Activated CD4-positive, alpha-beta T cell treated with anti-CD3 and anti-CD28 coated beads, Interleukin-2, amount 10 ng/mL, durations not matched to agents 7 days and 5 days (primary cell): Measurements from ENCODE around the gene PRKD2. TPM values are rescaled to one million over a fixed set of nuclear protein-coding genes. Genes with fewer than 3 reads are reported as not detected.

ENCODE experiments used
- CTCF ChIA-PET: fragments of 350-600 bp; sonication (Branson Sonifier 250); formaldehyde crosslinking; loops from one replicate; lab custom pipeline; 2021; ENCODE audit warnings: antibody characterized with exemption; lab: Charles Lee
- POLR2A ChIA-PET: fragments of 350-600 bp; sonication (Branson Sonifier 250); formaldehyde crosslinking; loops from one replicate; lab custom pipeline; 2021; ENCODE audit warnings: antibody characterized with exemption; lab: Charles Lee
- DNase-seq: peaks from one replicate; pipeline ENCODE4 v3.0.0-alpha.2; 2020
- H3K27ac Mint-ChIP-seq: one replicate; pipeline ENCODE4 v1.8.0; 2021; ENCODE audit warnings: mild to moderate bottlenecking, moderate library complexity, mixed read lengths
- H3K27me3 Mint-ChIP-seq: one replicate; pipeline ENCODE4 v1.8.0; 2021; ENCODE audit warnings: mixed read lengths
- H3K36me3 Mint-ChIP-seq: one replicate; pipeline ENCODE4 v1.8.0; 2021; ENCODE audit warnings: low read depth, mixed read lengths
- H3K4me1 Mint-ChIP-seq: one replicate; pipeline ENCODE4 v1.8.0; 2021; ENCODE audit warnings: mixed read lengths
- H3K4me3 Mint-ChIP-seq: one replicate; pipeline ENCODE4 v1.8.0; 2021; ENCODE audit warnings: mild to moderate bottlenecking, moderate library complexity, mixed read lengths
- H3K9me3 Mint-ChIP-seq: one replicate; pipeline ENCODE4 v1.8.0; 2021; ENCODE audit warnings: mixed read lengths
- total RNA-seq, 2 experiments: library from RNA; stranded (reverse); gene quantifications; one replicate each; pipeline ENCODE4 v1.2.3, GENCODE V29; 2021

The PRKD2 gene
- total RNA-seq, 2 experiments from 2014 or later, result 175 to 178 TPM

- no peak for DNase-seq
- peaks cover 43% of the 10 kb centered on the region for H3K36me3 Mint-ChIP-seq
- no peaks in the 10 kb centered on the region for H3K9me3 Mint-ChIP-seq
- H3K27ac Mint-ChIP-seq, result no peak overlapping the region
- H3K4me1 Mint-ChIP-seq, result peaks cover 32% of the 10 kb centered on the region
- ChIA-PET CTCF (interaction anchor here (0.6 to 4.3 kb wide), 17 partner anchors 8 to 1271 kb away, joined by 3 to 36 read pairs (median 5); partner anchors contain the start of gene PRKD2), POLR2A (no interaction called here)
- H3K27me3 Mint-ChIP-seq, result no peaks in the 10 kb centered on the region
- no peak overlapping the region for H3K4me3 Mint-ChIP-seq
Measured at GRCh38 chr19:46728208-46728607, 11.3 kb upstream of the PRKD2 start.

GRCh38 chr19:46727757-46728156 lies 10.8 kb upstream of the PRKD2 start:
- Mint-ChIP-seq H3K4me3 (no peak overlapping the region), H3K36me3 (peaks cover 43% of the 10 kb centered on the region), H3K27me3 (no peaks in the 10 kb centered on the region), H3K27ac (no peak overlapping the region), H3K4me1 (peaks cover 34% of the 10 kb centered on the region), H3K9me3 (no peaks in the 10 kb centered on the region)
- no peak for DNase-seq
- ChIA-PET POLR2A (no interaction called here), CTCF (interaction anchor here (0.7 to 4.3 kb wide), 13 partner anchors 8 to 188 kb away, joined by 3 to 36 read pairs (median 5); partner anchors contain the start of gene PRKD2)

GRCh38 chr19:46726971-46727501 lies 10.1 kb upstream of the PRKD2 start:
- no peak for DNase-seq
- CTCF ChIA-PET, result interaction anchor here (1.5 to 2.3 kb wide), 3 partner anchors 10 to 110 kb away, joined by 4 to 9 read pairs (median 5); no protein-coding TSS in a partner anchor
- Mint-ChIP-seq H3K4me1 (peaks cover 36% of the 10 kb centered on the region), H3K27me3 (no peaks in the 10 kb centered on the region), H3K4me3 (no peak overlapping the region), H3K9me3 (no peaks in the 10 kb centered on the region), H3K36me3 (peaks cover 46% of the 10 kb centered on the region), H3K27ac (peak overlapping the region; percentile 1)
- POLR2A ChIA-PET, result no interaction called here

- CTCF ChIA-PET, result no interaction called here
- Mint-ChIP-seq H3K4me1 (peaks cover 33% of the 10 kb centered on the region), H3K27ac (peak overlapping the region; percentile 1), H3K9me3 (no peaks in the 10 kb centered on the region), H3K27me3 (no peaks in the 10 kb centered on the region), H3K4me3 (no peak overlapping the region), H3K36me3 (peaks cover 44% of the 10 kb centered on the region)
- DNase-seq, result no peak
- POLR2A ChIA-PET, result no interaction called here
Measured at GRCh38 chr19:46726551-46726950, 9.6 kb upstream of the PRKD2 start.

GRCh38 chr19:46725859-46726393 lies 9.0 kb upstream of the PRKD2 start:
- POLR2A ChIA-PET, result no interaction called here
- no peak for DNase-seq
- H3K9me3 Mint-ChIP-seq, result no peaks in the 10 kb centered on the region
- H3K27ac Mint-ChIP-seq, result no peak overlapping the region
- H3K4me3 Mint-ChIP-seq, result no peak overlapping the region
- H3K36me3 Mint-ChIP-seq, result peaks cover 42% of the 10 kb centered on the region
- CTCF ChIA-PET, result interaction anchor here (0.9 kb wide), 1 partner anchor 112 kb away, joined by 3 read pairs; no protein-coding TSS in a partner anchor
- H3K4me1 Mint-ChIP-seq, result peaks cover 30% of the 10 kb centered on the region
- no peaks in the 10 kb centered on the region for H3K27me3 Mint-ChIP-seq

GRCh38 chr19:46725036-46725820 lies 8.3 kb upstream of the PRKD2 start:
- Mint-ChIP-seq H3K9me3 (no peaks in the 10 kb centered on the region), H3K4me1 (peaks cover 33% of the 10 kb centered on the region), H3K27me3 (no peaks in the 10 kb centered on the region), H3K36me3 (peaks cover 44% of the 10 kb centered on the region), H3K27ac (no peak overlapping the region), H3K4me3 (no peak overlapping the region)
- CTCF ChIA-PET, result interaction anchor here (0.9 kb wide), 2 partner anchors 16 to 111 kb away, joined by 3 read pairs; no protein-coding TSS in a partner anchor
- DNase-seq, result no peak
- POLR2A ChIA-PET, result no interaction called here

GRCh38 chr19:46724468-46724867 lies 7.6 kb upstream of the PRKD2 start:
- H3K4me3 Mint-ChIP-seq, result no peak overlapping the region
- ChIA-PET CTCF (interaction anchor here (0.9 to 1.2 kb wide), 2 partner anchors 15 to 20 kb away, joined by 3 to 4 read pairs; no protein-coding TSS in a partner anchor), POLR2A (no interaction called here)
- H3K9me3 Mint-ChIP-seq, result no peaks in the 10 kb centered on the region
- no peak for DNase-seq
- H3K27ac Mint-ChIP-seq, result no peak overlapping the region
- peaks cover 33% of the 10 kb centered on the region for H3K4me1 Mint-ChIP-seq
- H3K27me3 Mint-ChIP-seq, result no peaks in the 10 kb centered on the region
- H3K36me3 Mint-ChIP-seq, result peaks cover 43% of the 10 kb centered on the region

GRCh38 chr19:46723471-46723870 lies 6.6 kb upstream of the PRKD2 start:
- Mint-ChIP-seq H3K27me3 (no peaks in the 10 kb centered on the region), H3K4me1 (peaks cover 37% of the 10 kb centered on the region), H3K9me3 (no peaks in the 10 kb centered on the region), H3K4me3 (no peak overlapping the region), H3K36me3 (peaks cover 44% of the 10 kb centered on the region), H3K27ac (no peak overlapping the region)
- no peak for DNase-seq
- CTCF ChIA-PET, result interaction anchor here (0.6 to 1.6 kb wide), 4 partner anchors 10 to 97 kb away, joined by 3 to 4 read pairs (median 4); no protein-coding TSS in a partner anchor
- POLR2A ChIA-PET, result no interaction called here

- Mint-ChIP-seq H3K27ac (no peak overlapping the region), H3K36me3 (peaks cover 44% of the 10 kb centered on the region), H3K27me3 (no peaks in the 10 kb centered on the region), H3K4me3 (no peak overlapping the region), H3K4me1 (peaks cover 40% of the 10 kb centered on the region), H3K9me3 (no peaks in the 10 kb centered on the region)
- CTCF ChIA-PET, result interaction anchor here (0.9 to 1.6 kb wide), 2 partner anchors 9 to 19 kb away, joined by 4 read pairs; no protein-coding TSS in a partner anchor
- no peak for DNase-seq
- POLR2A ChIA-PET, result no interaction called here
Measured at GRCh38 chr19:46723023-46723461, 6.1 kb upstream of the PRKD2 start.

GRCh38 chr19:46722421-46723022 lies 5.6 kb upstream of the PRKD2 start:
- no peak overlapping the region for H3K4me3 Mint-ChIP-seq

GRCh38 chr19:46722004-46722380 lies 5.1 kb upstream of the PRKD2 start:
- POLR2A ChIA-PET, result no interaction called here
- H3K27ac Mint-ChIP-seq, result no peak overlapping the region
- CTCF ChIA-PET, result interaction anchor here (1.3 to 1.6 kb wide), 2 partner anchors 9 to 20 kb away, joined by 3 to 4 read pairs; no protein-coding TSS in a partner anchor
- no peak for DNase-seq
- no peaks in the 10 kb centered on the region for H3K27me3 Mint-ChIP-seq
- peaks cover 43% of the 10 kb centered on the region for H3K4me1 Mint-ChIP-seq
- no peaks in the 10 kb centered on the region for H3K9me3 Mint-ChIP-seq
- no peak overlapping the region for H3K4me3 Mint-ChIP-seq
- peaks cover 43% of the 10 kb centered on the region for H3K36me3 Mint-ChIP-seq

More at GRCh38 chr19:46722421-46723022, 5.6 kb upstream of the PRKD2 start:
- Mint-ChIP-seq H3K4me1 (peaks cover 44% of the 10 kb centered on the region), H3K9me3 (no peaks in the 10 kb centered on the region), H3K36me3 (peaks cover 47% of the 10 kb centered on the region), H3K27ac (no peak overlapping the region), H3K27me3 (no peaks in the 10 kb centered on the region)
- ChIA-PET CTCF (interaction anchor here (0.9 to 1.6 kb wide), 2 partner anchors 9 to 19 kb away, joined by 4 read pairs; no protein-coding TSS in a partner anchor), POLR2A (no interaction called here)
- DNase-seq, result no peak

GRCh38 chr19:46721269-46722003 lies 4.5 kb upstream of the PRKD2 start:
- Mint-ChIP-seq H3K4me3 (no peak overlapping the region), H3K4me1 (peaks cover 43% of the 10 kb centered on the region), H3K27ac (peak overlapping the region; percentile 50), H3K27me3 (no peaks in the 10 kb centered on the region), H3K36me3 (peaks cover 44% of the 10 kb centered on the region), H3K9me3 (no peaks in the 10 kb centered on the region)
- POLR2A ChIA-PET, result no interaction called here
- no peak for DNase-seq
- CTCF ChIA-PET, result interaction anchor here (0.8 to 1.3 kb wide), 2 partner anchors 9 to 45 kb away, joined by 3 read pairs; no protein-coding TSS in a partner anchor
